GM12878 (cell line): ENCODE measurements around the gene UGT2B11. TPM values are rescaled to one million over a fixed set of nuclear protein-coding genes. Genes with fewer than 3 reads are reported as not detected.
A peak's percentile ranks its signal among the peaks of the same experiment; 100 is the strongest.
"Not testable (repeated sequence)": the region's sequence is repeated elsewhere in the genome, so short reads cannot be mapped to it uniquely, and the experiment has no call there.

Experiments
- ATAC-seq: fragments of 200-7000 bp; cut with Tn5 transposase; 3 replicates; pipeline ENCODE4 v1.9.1; 2020; ENCODE audit warnings: mild to moderate bottlenecking, moderate library complexity
- BruUV-seq: library from RNA; stranded (reverse); fragments of 400-500 nt; replicated peaks from 2 replicates; lab custom pipeline; 2021; lab: Mats Ljungman, UMichigan
- CTCF ChIA-PET: fragments of 300-600 bp; sonication (Branson Sonifier 250); formaldehyde crosslinking; extraction: SDS; loops from one replicate; lab custom pipeline; 2021; ENCODE audit warnings: inconsistent platforms; lab: Yijun Ruan, JAX
- POLR2A ChIA-PET: fragments of 350-600 bp; formaldehyde crosslinking; extraction: SDS; loops from one replicate; lab custom pipeline; 2021; ENCODE audit warnings: inconsistent platforms; lab: Charles Lee
- RAD21 ChIA-PET: fragments of 300-600 bp; sonication (Branson Sonifier 250); formaldehyde crosslinking; loops from one replicate; lab custom pipeline; 2023; ENCODE audit warnings: antibody characterized with exemption; ENCODE audit not compliant: unreplicated experiment; lab: Charles Lee
- SMC1A ChIA-PET: fragments of 300-600 bp; sonication (Branson Sonifier 250); formaldehyde crosslinking; loops from one replicate; lab custom pipeline; 2023; ENCODE audit not compliant: unreplicated experiment, uncharacterized antibody; lab: Charles Lee
- DNase-seq: peaks from one replicate; pipeline ENCODE4 v3.0.0-alpha.2; 2011; ENCODE audit warnings: low read depth, low spot score
- FAIRE-seq: peaks from 3 replicates; lab custom pipeline; 2011; peaks lifted over from hg19 to GRCh38; lab: Jason Lieb, UNC
- H2AFZ ChIP-seq: 2 replicates; pipeline ENCODE4 v1.6.0; 2011; ENCODE audit warnings: low read depth, low read length, control low read depth; ENCODE audit not compliant: control insufficient read depth
- H3K27ac ChIP-seq: 2 replicates; pipeline ENCODE4 v1.5.1; 2011; ENCODE audit warnings: control low read depth; ENCODE audit not compliant: control insufficient read depth, insufficient read depth
- H3K27me3 ChIP-seq, 2 experiments: replicated peaks in 1 of 2; 2 replicates each; pipeline versions ENCODE4 v1.6.0 to v1.6.1; 2011; ENCODE audit warnings: low read length in 1 of 2; ENCODE audit not compliant: control insufficient read depth in 2 of 2, insufficient read depth in 2 of 2
- H3K36me3 ChIP-seq, 2 experiments: 2 replicates each; pipeline ENCODE4 v1.5.1; 2011; ENCODE audit warnings: low read length in 1 of 2; ENCODE audit not compliant: control insufficient read depth in 2 of 2, insufficient read depth in 2 of 2
- H3K4me1 ChIP-seq: 2 replicates; pipeline ENCODE4 v1.6.1; 2011; ENCODE audit warnings: mild to moderate bottlenecking, low read length, moderate library complexity, mixed read lengths; ENCODE audit not compliant: control insufficient read depth, insufficient read depth
- H3K4me2 ChIP-seq: 2 replicates; pipeline ENCODE4 v1.6.0; 2011; ENCODE audit warnings: control low read depth; ENCODE audit not compliant: control insufficient read depth, insufficient read depth
- H3K4me3 ChIP-seq: fragments of 200-600 bp; sonication (generic); 2 replicates; pipeline ENCODE4 v1.5.1; 2016
- H3K79me2 ChIP-seq: 2 replicates; pipeline ENCODE4 v1.6.0; 2011; ENCODE audit warnings: low read length; ENCODE audit not compliant: control insufficient read depth, insufficient read depth
- H3K9ac ChIP-seq: 2 replicates; pipeline ENCODE4 v1.8.0; 2011; ENCODE audit warnings: low read length, control low read depth, mixed read lengths; ENCODE audit not compliant: control insufficient read depth, insufficient read depth
- H3K9me3 ChIP-seq: replicated peaks from 3 replicates; pipeline ENCODE4 v1.5.1; 2011; ENCODE audit warnings: mild to moderate bottlenecking, low read length; ENCODE audit not compliant: control insufficient read depth, insufficient read depth
- H4K20me1 ChIP-seq: 2 replicates; pipeline ENCODE4 v1.6.0; 2011; ENCODE audit not compliant: control insufficient read depth, insufficient read depth
- CTCF ChIP-seq, 3 experiments: IDR thresholded peaks in 2 of 3; conservative IDR thresholded peaks in 1 of 3; 2 replicates each; pipeline ENCODE4 v1.5.1; 2011; ENCODE audit warnings: low read depth in 3 of 3, low read length in 3 of 3, mild to moderate bottlenecking in 3 of 3, control low read depth in 2 of 3, moderate library complexity in 2 of 3, inconsistent platforms in 1 of 3, mixed read lengths in 1 of 3; ENCODE audit not compliant: control insufficient read depth in 2 of 3, insufficient read depth in 1 of 3; ENCODE audit errors: extremely low read depth in 1 of 3
- RAD21 ChIP-seq: IDR thresholded peaks from 2 replicates; pipeline ENCODE4 v1.6.1; 2011; ENCODE audit warnings: mild to moderate bottlenecking, low read depth, low read length, moderate library complexity; ENCODE audit not compliant: insufficient read depth
- RUNX3 ChIP-seq: IDR thresholded peaks from 2 replicates; pipeline ENCODE4 v1.6.1; 2012; ENCODE audit warnings: low read length, inconsistent platforms
- SMC3 ChIP-seq: IDR thresholded peaks from 2 replicates; pipeline ENCODE4 v1.6.1; 2011; ENCODE audit warnings: low read length, improper control_type of control experiment, borderline replicate concordance
- ZNF384 ChIP-seq: IDR thresholded peaks from 2 replicates; pipeline ENCODE4 v1.6.1; 2012; ENCODE audit warnings: low read depth, mild to moderate bottlenecking, low read length, improper control_type of control experiment, borderline replicate concordance
- WGBS: methylation state at CpG from one replicate; pipeline ENCODE4 v1.1.6; 2016; ENCODE audit warnings: low lambda C conversion rate; ENCODE audit not compliant: insufficient replicate concordance, insufficient coverage; ENCODE audit errors: missing lambda C conversion rate; 5-methylcytosine and 5-hydroxymethylcytosine counted together
- in situ Hi-C: fragments of 300-500 bp; cut with MboI; formaldehyde crosslinking; loops from 9 replicates; pipeline ENCODE4 v1.14.3; 2018; ENCODE audit warnings: mixed read lengths
- intact Hi-C: fragments of 100-400 bp; cut with micrococcal nuclease; formaldehyde crosslinking; loops from one replicate; pipeline ENCODE4 v1.14.2; 2022; ENCODE audit not compliant: unreplicated experiment
- polyA plus RNA-seq, 11 experiments: library from polyadenylated mRNA; depleted of rRNA in 4 of 11; unstranded in 6 of 11; stranded (reverse) in 5 of 11; fragments of >200 nt; fragmentation: Nextera tagmentation in 4 of 11; fragmentation: Illumina TruSeq in 1 of 11; extraction: Ambion mirVana in 4 of 11; extraction: Trizol in 1 of 11; gene quantifications; 1 replicate in 1 of 11; 2 replicates in 10 of 11; pipeline versions ENCODE4 v1.2.1 to v1.2.3, GENCODE V29; 2011 to 2016; ENCODE audit warnings: inconsistent platforms in 2 of 11, missing spikeins in 2 of 11, low read depth in 1 of 11
- total RNA-seq, 4 experiments: library from RNA; depleted of rRNA in 3 of 4; stranded (reverse); fragments of >200 nt in 3 of 4; fragmentation: Illumina TruSeq in 1 of 4; extraction: Trizol in 1 of 4; gene quantifications; 2 replicates each; pipeline versions ENCODE4 v1.2.1 to v1.2.3, GENCODE V29; 2013 to 2021

UGT2B11 gene
- total and polyA plus RNA-seq, 10 of the 15 experiments (the other 5 are each of a cell fraction or from before 2014, with no cell fraction given): not detected

DNA sequence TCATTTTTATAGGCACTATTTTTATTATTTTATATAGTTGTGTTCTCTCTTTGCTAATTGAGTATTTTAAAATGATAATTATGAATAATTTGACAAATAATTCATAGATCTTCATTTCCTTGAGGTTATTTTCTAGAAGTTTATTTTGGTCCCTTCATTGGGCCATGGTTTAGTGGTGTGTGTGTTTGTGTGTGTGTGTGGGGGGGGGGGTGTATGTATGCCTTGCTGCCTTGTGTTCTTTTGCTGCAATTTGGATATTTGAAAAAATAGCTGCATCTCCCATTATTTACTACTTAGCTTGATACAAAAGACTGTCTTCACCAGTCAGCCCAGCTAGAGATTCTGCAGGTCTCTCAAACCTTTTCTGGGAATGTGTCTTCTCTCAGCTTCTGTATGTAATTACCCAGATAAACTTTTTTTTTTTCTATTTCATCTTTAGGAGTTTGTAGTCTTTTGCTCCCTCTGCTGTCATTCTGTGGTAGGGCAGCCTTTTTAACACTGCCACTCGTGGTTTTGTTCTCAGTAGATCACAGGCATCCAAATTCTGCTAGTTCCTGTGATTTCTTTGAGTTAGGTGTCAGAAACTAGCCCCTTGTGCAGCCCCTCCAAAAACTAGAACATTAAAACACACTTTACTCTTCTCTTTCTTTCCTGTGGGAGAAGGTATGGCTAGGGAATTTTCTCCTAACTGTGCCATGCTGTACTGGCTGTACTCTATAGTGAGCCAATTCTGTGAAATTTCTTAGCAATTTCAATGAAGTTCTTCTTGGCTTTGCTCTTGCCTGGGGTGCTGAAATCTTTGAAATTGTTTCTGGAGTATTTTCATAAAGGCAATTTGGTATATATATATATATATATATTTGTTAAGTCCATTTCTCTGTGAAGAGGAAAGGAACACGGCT is 44.1 kb downstream of the UGT2B11 start:
- H4K20me1 ChIP-seq, H3K4me3 ChIP-seq, H3K9me3 ChIP-seq, H2AFZ ChIP-seq, H3K4me2 ChIP-seq, H3K27me3 ChIP-seq, H3K9ac ChIP-seq, H3K36me3 ChIP-seq, H3K79me2 ChIP-seq, BruUV-seq, H3K27ac ChIP-seq, H3K4me1 ChIP-seq: not testable (repeated sequence)
- WGBS: 32% methylated on average over 2 of the region's 2 CpGs
- RAD21 ChIA-PET: interaction anchor here (0.7 to 2.6 kb wide), 20 partner anchors 9 to 899 kb away, joined by 3 to 19 read pairs (median 4); no protein-coding TSS in a partner anchor
- ATAC-seq: peak; percentile 89
- POLR2A ChIA-PET: interaction anchor here (0.6 kb wide), 1 partner anchor 802 kb away, joined by 3 read pairs; no protein-coding TSS in a partner anchor
- intact Hi-C loops: loop anchor here (1.0 to 2.0 kb wide), 3 partner anchors 112 to 898 kb away; no protein-coding TSS in a partner anchor
- CTCF ChIA-PET: interaction anchor here (0.6 to 2.4 kb wide), 34 partner anchors 8 to 798 kb away, joined by 3 to 24 read pairs (median 4); no protein-coding TSS in a partner anchor
- in situ Hi-C loops: loop anchor here (5.0 to 25.0 kb wide), 3 partner anchors 167 to 683 kb away; no protein-coding TSS in a partner anchor
- SMC1A ChIA-PET: interaction anchor here (0.6 to 2.7 kb wide), 44 partner anchors 9 to 899 kb away, joined by 3 to 37 read pairs (median 3); no protein-coding TSS in a partner anchor
- peak; percentile 2 for DNase-seq
- TF ChIP-seq ZNF384 (peak; percentile 77; the same call in 1 of the 2 replicates), SMC3 (peak; percentile 54; the same call in 1 of the 2 replicates), RAD21 (peak; percentile 68), CTCF (IDR thresholded peaks at IDR 0.05 in 2 of 3, conservative IDR thresholded peaks at IDR 0.05 in 1 of 3; ENCODE audit: control insufficient read depth in 2 of 3, extremely low read depth in 1 of 3, insufficient read depth in 1 of 3, low read depth in 3 of 3, low read length in 3 of 3) (peak; percentile 43 to 48 (median 48); a peak in 4 of 6 replicates), RUNX3 (0 out of 2 replicates have a peak, but pooled peaks have one; percentile 16)
- peak; percentile 90 for FAIRE-seq

- H3K4me1 ChIP-seq, intact Hi-C loops, H3K36me3 ChIP-seq, H2AFZ ChIP-seq, BruUV-seq, H3K27me3 ChIP-seq, H3K4me2 ChIP-seq, H3K27ac ChIP-seq, ATAC-seq, H3K9me3 ChIP-seq, H3K4me3 ChIP-seq, FAIRE-seq, DNase-seq, POLR2A ChIA-PET, H4K20me1 ChIP-seq, H3K9ac ChIP-seq, H3K79me2 ChIP-seq: not testable (repeated sequence)
- ChIA-PET SMC1A (interaction anchor here (0.6 to 2.7 kb wide), 16 partner anchors 14 to 711 kb away, joined by 3 to 37 read pairs (median 4); no protein-coding TSS in a partner anchor), RAD21 (interaction anchor here (1.2 to 2.6 kb wide), 7 partner anchors 264 to 671 kb away, joined by 3 to 19 read pairs (median 6); no protein-coding TSS in a partner anchor), CTCF (interaction anchor here (0.8 to 2.4 kb wide), 11 partner anchors 10 to 794 kb away, joined by 3 to 24 read pairs (median 6); no protein-coding TSS in a partner anchor)
- 22% methylated on average over 4 of the region's 4 CpGs for WGBS
- in situ Hi-C loops: loop anchor here (25.0 kb wide), 1 partner anchor 682 kb away; no protein-coding TSS in a partner anchor
Measured at GRCh38 chr4:69169171-69169570, 45.4 kb downstream of the UGT2B11 start.
